ENCODE measurements around the gene GABARAPL2. TPM values are rescaled to one million over a fixed set of nuclear protein-coding genes. Genes with fewer than 3 reads are reported as not detected.

The GABARAPL2 gene
- polyA plus RNA-seq, 1 donor (not counting 4 experiments of a cell fraction or from before 2014, with no cell fraction given), result 95.8 TPM

GRCh38 chr16:75552951-75553350 is 13.2 kb upstream of the GABARAPL2 start:
- H3K9me3 ChIP-seq (ENCODE audit: control insufficient read depth, low read depth, low read length), result no peaks in the 10 kb centered on the region
- H2AFZ ChIP-seq (ENCODE audit: control insufficient read depth, low read length), result no peak overlapping the region
- no peak overlapping the region for H3K27ac ChIP-seq (ENCODE audit: control insufficient read depth, insufficient read depth, low read length)
- no peaks in the 10 kb centered on the region for H3K9me1 ChIP-seq (ENCODE audit: control insufficient read depth, extremely low read depth, insufficient read depth, low read length)
- no peak for TF ChIP-seq EZH2 (IDR thresholded peaks at IDR 0.05; ENCODE audit: low read length)
- no peak for TF ChIP-seq CTCF (optimal IDR thresholded peaks at IDR 0.05 in 1 of 3, IDR thresholded peaks at IDR 0.05 in 1 of 3, conservative IDR thresholded peaks at IDR 0.05 in 1 of 3; ENCODE audit: extremely low read depth in 1 of 3, insufficient read depth in 2 of 3, low read length in 3 of 3)
- H4K20me1 ChIP-seq (ENCODE audit: control insufficient read depth, extremely low read depth, insufficient read depth, low read length), result no peaks in the 10 kb centered on the region
- no peaks in the 10 kb centered on the region for H3K36me3 ChIP-seq (ENCODE audit: control insufficient read depth in 2 of 2, extremely low read depth in 1 of 2, insufficient read depth in 2 of 2, low read length in 2 of 2)
- no peaks in the 10 kb centered on the region for H3K79me2 ChIP-seq (ENCODE audit: control insufficient read depth, insufficient read depth, low read length)
- FAIRE-seq (no peak), DNase-seq (ENCODE audit: low read depth, low spot score) (no peak)
- no peak overlapping the region for H3K4me3 ChIP-seq (ENCODE audit: control insufficient read depth in 2 of 3, extremely low read depth in 1 of 3, insufficient read depth in 2 of 3, low read depth in 1 of 3, low read length in 3 of 3)
- no peak overlapping the region for H3K4me2 ChIP-seq (ENCODE audit: control insufficient read depth, extremely low read depth, insufficient read depth, low read depth, low read length)
- H3K9ac ChIP-seq (ENCODE audit: control insufficient read depth, extremely low read depth, insufficient read depth, low read length), result no peak overlapping the region
- no peaks in the 10 kb centered on the region for H3K27me3 ChIP-seq (ENCODE audit: control insufficient read depth, extremely low read depth, insufficient read depth, low read length)
- peaks cover 8% of the 10 kb centered on the region for H3K4me1 ChIP-seq (ENCODE audit: control insufficient read depth, extremely low read depth, insufficient read depth, low read length)
- dilution Hi-C loops (cut with MboI; ENCODE audit: extremely low pct_ligation_motif_present, low sequenced_read_pairs), result no loop called here

- Histone ChIP-seq H3K4me3 (ENCODE audit: control insufficient read depth in 2 of 3, extremely low read depth in 1 of 3, insufficient read depth in 2 of 3, low read depth in 1 of 3, low read length in 3 of 3) (peak overlapping the region; percentile 54 to 87 (median 82)), H3K36me3 (ENCODE audit: control insufficient read depth in 2 of 2, extremely low read depth in 1 of 2, insufficient read depth in 2 of 2, low read length in 2 of 2) (no peaks in the 10 kb centered on the region), H3K4me1 (ENCODE audit: control insufficient read depth, extremely low read depth, insufficient read depth, low read length) (peaks cover 17% of the 10 kb centered on the region), H3K9ac (ENCODE audit: control insufficient read depth, extremely low read depth, insufficient read depth, low read length) (peak overlapping the region; percentile 78), H3K9me3 (ENCODE audit: control insufficient read depth, low read depth, low read length) (no peaks in the 10 kb centered on the region), H3K4me2 (ENCODE audit: control insufficient read depth, extremely low read depth, insufficient read depth, low read depth, low read length) (peak overlapping the region; percentile 96), H3K27ac (ENCODE audit: control insufficient read depth, insufficient read depth, low read length) (peak overlapping the region; percentile 70), H3K27me3 (ENCODE audit: control insufficient read depth, extremely low read depth, insufficient read depth, low read length) (no peaks in the 10 kb centered on the region), H3K79me2 (ENCODE audit: control insufficient read depth, insufficient read depth, low read length) (no peaks in the 10 kb centered on the region), H2AFZ (ENCODE audit: control insufficient read depth, low read length) (peak overlapping the region; percentile 94), H4K20me1 (ENCODE audit: control insufficient read depth, extremely low read depth, insufficient read depth, low read length) (no peaks in the 10 kb centered on the region), H3K9me1 (ENCODE audit: control insufficient read depth, extremely low read depth, insufficient read depth, low read length) (no peaks in the 10 kb centered on the region)
- no peak for DNase-seq (ENCODE audit: low read depth, low spot score)
- FAIRE-seq, result no peak
- TF ChIP-seq CTCF (optimal IDR thresholded peaks at IDR 0.05 in 1 of 3, IDR thresholded peaks at IDR 0.05 in 1 of 3, conservative IDR thresholded peaks at IDR 0.05 in 1 of 3; ENCODE audit: extremely low read depth in 1 of 3, insufficient read depth in 2 of 3, low read length in 3 of 3), result peak in 1 of 3 experiments; percentile 0
- no peak for TF ChIP-seq EZH2 (IDR thresholded peaks at IDR 0.05; ENCODE audit: low read length)
- dilution Hi-C loops (cut with MboI; ENCODE audit: extremely low pct_ligation_motif_present, low sequenced_read_pairs), result no loop called here
These were observed 10.9 kb upstream of the GABARAPL2 start for GRCh38 chr16:75555213-75555706.

Measured in keratinocyte (primary cell).